ENCODE results near the gene ANGPTL4.

The ANGPTL4 gene

DNA sequence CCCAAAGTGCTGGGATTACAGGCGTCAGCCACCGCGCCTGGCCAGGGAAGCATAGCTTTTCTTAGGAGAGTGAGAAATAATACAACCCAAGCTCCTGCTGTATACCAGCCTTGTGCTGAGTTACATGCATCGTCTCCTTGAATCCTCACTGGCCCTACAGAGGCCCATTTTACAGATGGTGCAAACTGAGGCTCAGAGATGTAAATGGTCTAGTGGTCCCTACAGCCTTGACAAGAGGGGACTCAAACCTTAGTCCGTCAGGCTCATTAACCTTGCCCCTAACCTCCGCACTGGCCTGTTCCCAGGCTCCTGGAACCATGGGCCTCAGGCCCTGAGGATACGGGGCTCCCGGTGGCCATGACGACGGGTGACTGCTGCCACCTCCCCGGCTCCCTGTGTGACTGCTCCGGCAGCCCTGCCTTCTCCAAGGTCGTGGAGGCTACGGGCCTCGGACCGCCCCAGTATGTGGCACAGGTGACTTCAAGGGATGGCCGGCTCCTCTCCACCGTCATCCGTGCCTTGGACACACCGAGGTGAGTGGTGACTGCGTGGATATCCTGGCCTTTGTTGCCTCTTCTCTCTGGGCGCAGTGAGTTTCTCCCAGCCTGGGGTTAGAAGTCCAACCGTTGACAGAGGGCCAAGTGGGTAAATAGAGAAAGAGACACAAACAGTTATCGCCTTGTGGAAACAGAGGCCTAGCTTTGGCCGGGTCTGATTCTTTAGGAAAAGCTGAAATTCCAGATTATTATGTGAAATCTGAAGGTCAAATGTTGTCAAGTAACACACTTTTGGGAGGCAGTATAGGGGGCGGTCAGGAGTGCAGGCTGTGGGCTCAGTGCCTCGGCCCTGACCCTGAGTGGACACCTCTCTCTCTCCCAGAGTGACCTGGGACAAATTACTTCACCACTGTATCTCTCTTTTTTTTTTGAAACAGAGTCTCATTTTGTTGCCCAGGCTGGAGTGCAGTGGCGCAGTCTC lies 57.8 kb downstream of the ANGPTL4 start:
- no peak for DNase-seq

DNA sequence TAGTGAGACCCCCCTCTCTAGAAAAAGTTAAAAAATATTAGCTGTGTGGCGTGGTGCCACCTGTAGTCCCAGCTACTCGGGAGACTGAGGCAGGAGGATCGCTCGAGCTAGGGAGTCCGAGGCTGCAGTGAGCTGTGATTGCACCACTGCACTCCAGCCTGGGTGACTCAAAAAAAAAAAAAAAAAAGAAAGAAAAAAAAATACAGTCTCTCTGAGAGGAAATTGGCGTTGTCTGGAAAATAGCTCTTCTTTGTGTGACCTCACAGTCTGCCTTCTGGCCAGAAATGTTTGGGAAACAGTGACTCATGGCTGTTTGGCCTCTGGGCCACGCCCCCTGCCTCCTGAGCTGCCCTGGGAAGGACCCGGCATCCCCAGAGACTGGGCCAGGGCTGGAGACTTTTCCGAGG lies 59.9 kb downstream of the ANGPTL4 start:
- no peak for DNase-seq

Data from stimulated activated CD8-positive, alpha-beta memory T cell treated with anti-CD3 and anti-CD28 coated beads, Interleukin-4, amount 100 ng/mL, for 48 hours (primary cell).